Activated effector memory CD4-positive, alpha-beta T cell treated with anti-CD3 and anti-CD28 coated beads, Interleukin-2, amount 50 U/mL, for 16 hours (primary cell): Measurements from ENCODE around the gene ZNF213.
A peak's percentile ranks its signal among the peaks of the same experiment; 100 is the strongest.
"Not testable (repeated sequence)": the region's sequence is repeated elsewhere in the genome, so short reads cannot be mapped to it uniquely, and the experiment has no call there.

Experiments used
- DNase-seq: peaks from one replicate; pipeline ENCODE4 v3.0.0-alpha.2; 2020

ZNF213 gene

DNA sequence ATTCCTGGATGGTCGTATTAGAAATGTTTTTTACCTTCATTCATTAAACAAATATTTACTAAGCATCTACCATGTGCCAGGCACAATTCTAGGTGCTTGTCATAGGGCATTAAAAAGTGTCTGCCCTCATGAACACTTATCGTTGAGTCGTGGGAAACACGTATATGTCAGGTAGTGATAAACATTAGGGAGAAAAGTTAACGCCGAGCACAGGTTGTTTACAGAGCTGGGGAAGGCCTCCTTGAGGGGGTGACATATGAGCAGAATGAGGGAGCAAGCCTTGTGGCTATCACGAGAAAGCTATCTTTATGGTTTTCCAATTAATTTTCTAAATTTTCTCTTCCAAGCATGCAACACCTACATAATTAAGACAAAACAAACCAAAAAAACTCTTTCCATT, 985 bp upstream of the ZNF213 start:
- DNase-seq = no peak

DNA sequence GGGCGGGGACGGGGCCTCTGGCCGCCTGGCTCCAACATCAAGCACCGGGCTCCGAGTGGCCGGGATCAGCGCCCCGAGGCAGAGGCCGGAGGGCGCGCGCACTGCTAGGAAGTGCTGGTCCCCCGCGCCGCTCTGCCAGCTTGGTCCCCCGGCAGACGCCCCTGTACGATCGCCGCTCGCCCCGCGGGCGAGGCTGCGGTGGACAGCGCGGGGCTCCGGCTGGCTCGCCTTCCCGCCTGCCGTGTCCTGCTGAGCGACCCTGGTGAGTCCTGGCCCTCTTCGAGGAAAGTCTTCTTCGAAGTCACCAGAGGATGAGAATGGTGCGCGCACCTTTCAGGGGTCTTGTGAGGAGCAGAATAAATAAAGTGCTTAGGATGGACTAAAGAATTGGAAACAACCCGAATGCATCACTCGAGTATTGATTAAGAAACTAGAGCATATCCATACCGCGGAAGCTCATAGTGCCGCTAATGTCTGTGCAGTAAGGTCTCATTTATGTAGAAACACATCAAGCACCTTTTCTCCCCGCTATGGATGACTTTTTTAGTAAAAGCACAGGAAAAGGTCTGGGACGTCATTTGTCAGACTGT, 392 bp downstream of the ZNF213 start:
- DNase-seq = no peak

DNA sequence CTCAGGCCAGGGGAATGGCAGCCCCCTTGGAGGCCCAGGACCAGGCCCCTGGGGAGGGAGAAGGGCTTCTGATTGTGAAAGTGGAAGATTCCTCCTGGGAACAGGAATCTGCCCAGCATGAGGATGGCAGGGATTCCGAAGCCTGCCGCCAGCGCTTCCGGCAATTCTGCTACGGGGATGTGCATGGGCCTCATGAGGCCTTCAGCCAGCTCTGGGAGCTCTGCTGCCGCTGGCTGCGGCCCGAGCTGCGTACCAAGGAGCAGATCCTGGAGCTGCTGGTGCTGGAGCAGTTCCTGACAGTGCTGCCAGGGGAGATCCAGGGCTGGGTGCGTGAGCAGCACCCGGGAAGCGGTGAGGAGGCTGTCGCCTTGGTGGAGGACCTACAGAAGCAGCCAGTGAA, 2.4 kb downstream of the ZNF213 start:
- no peak for DNase-seq

DNA sequence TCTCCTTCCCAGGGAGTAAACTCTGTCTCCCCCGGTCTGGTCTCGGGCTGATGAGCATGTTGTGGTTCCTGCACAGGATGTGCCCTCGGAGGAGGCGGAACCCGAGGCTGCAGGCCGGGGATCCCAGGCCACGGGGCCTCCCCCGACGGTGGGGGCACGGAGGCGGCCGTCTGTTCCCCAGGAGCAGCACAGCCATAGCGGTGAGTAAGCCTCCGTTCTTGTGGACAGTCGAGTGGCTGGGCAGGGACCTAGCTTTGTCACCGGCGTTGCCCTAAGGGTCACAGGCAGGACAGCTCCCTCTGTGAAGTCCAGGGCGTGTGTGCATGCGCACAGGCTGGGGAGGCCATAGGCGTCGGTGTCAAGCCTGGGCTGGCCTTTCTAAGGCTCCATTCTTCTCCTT, 3.5 kb downstream of the ZNF213 start:
- no peak for DNase-seq

DNA sequence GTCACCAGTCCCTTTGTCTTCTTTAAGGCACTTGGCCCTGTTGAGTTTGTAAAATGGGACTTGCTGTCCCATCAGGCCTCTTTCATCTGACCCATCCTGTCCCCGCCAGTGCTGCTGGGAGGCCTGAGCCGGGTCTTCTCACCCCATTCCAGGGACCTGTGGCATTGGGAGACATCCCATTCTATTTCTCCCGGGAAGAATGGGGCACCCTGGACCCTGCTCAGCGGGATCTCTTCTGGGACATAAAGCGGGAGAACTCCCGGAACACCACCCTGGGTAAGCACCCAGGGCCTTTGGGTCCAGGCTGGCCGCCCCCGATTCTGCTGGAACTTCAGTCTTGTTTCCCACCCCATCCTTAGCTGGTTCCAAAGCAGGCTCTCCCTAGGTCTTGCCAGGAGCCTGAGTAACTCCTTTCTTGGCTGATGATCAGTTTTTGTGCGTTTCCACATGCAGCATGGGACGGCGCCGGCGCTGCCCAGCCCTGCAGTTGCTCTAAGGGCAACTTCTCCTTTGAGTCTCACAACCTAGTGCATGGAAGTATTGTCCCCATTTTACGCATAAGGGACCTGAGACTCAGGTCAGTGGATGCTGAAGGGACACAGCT, 4.1 kb downstream of the ZNF213 start:
- DNase-seq = no peak

DNA sequence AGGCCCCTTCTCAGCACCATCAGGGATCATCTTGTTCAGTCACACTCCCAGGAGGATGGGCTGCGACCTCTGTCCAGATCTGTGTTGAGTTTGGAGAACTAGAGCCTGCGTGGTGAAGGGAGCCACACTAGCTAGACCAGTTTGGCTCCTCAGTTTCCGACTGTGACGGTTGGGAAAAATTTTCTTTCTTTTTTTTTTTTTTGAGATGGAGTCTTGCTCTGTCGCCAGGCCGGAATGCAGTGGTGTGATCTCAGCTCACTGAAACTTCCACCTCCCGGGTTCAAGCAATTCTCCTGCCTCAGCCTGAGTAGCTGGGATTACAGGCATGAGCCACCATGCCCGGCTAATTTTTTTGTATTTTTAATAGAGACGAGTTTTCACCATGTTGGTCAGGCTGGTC, 4.7 kb downstream of the ZNF213 start:
- not testable (repeated sequence) for DNase-seq

DNA sequence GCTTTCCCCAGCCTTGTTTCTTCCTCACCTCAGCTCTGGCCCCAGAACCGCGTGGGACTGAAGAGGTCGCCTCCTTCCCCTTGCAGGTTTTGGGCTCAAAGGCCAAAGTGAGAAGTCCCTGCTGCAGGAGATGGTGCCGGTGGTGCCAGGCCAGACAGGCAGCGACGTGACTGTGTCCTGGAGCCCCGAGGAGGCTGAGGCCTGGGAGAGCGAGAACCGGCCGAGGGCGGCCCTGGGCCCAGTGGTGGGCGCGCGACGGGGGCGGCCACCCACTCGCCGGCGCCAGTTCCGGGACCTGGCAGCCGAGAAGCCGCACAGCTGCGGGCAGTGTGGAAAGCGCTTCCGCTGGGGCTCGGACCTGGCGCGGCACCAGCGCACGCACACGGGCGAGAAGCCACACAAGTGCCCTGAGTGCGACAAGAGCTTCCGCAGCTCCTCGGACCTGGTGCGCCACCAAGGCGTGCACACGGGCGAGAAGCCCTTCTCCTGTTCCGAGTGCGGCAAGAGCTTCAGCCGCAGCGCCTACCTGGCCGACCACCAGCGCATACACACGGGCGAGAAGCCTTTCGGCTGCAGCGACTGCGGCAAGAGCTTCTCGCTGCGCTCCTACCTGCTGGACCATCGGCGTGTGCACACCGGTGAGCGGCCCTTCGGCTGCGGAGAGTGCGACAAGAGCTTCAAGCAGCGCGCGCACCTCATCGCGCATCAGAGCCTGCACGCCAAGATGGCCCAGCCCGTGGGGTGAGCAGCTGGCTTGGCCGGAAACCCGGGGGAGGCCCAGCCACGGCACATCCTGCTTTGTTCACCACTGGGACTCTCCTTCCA, 6.0 kb downstream of the ZNF213 start:
- DNase-seq = no peak

DNA sequence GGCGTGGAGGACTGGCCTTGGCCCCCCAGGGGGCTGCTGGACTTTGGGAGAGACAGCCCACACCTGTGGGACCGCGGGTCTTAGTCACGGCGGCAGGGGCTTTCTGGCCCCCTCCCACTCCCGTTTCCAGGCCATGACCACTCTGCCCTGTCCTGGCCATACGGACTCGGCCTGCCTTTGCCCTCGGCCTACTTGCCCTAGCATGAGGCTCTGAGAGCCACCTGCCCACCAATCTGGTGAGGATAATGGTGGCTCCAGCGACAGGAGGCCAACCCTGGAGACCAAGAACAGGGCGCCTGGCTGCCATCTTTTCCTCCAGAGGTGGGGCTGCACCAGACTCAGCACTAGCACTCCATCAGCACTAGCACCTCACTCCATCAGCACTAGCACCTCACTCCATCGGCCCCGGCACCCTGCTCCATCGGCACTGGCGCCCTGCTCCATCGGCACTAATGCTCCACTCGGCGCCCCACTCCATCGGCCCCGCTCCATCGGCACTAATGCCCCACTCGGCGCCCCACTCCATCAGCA, 7.0 kb downstream of the ZNF213 start:
- DNase-seq = no peak

DNA sequence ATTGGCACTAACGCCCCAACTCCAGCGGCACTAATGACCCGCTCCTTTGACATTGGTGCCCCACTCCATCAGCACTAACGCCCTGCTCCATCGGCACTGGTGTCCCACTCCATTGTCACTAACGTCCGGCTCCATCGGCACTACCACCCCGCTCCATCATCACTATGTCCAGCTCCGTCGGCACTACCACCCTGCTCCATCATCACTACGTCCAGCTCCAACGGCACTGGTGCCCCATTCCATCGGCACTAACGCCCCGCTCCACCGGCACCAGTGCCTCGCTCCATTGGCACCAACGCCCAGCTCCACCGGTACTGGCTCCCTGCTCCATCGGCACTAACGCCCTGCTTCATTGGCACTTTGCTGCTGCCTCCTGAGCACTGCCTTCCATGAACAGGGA, 7.5 kb downstream of the ZNF213 start:
- no peak for DNase-seq

DNA sequence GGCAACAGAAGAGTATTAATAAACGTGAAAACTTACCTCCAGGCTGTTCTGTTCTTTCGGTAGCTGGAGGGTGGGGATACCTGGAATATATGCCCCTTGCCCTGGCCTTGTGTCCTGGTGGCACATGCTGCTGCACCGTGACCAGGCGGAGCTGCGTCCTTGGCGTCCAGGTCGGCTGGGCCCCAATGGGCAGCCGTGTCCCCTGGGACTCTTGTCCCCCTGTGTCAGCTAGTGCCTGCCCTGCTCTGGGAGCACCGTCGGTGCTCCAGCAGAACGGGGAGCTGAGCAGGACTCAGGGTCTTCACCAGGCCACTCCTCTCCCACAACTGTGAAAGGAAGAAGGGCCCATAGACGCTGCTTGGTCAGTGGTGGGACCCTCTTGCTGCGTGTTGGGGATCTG, 7.9 kb downstream of the ZNF213 start:
- DNase-seq = no peak

DNA sequence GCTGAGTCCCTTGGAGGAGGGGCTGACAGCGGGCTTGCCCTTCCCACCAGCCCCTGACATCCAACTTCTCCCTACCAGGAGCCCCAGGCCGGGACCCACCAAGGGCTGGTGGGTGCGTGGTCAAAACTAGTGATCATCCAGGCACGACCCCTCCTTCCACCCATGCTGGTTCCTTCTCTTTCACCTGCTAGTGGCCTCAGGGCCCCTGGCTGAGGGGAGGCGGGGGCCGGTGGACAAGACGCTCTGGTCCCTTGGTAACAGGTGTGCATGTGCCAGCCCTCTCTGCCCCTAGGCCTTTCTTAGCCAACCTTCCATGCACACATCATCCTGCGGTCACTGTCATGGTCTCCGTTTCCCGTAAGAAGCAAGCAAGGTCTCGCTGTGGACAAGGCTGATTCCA, 8.4 kb downstream of the ZNF213 start:
- DNase-seq = no peak

DNA sequence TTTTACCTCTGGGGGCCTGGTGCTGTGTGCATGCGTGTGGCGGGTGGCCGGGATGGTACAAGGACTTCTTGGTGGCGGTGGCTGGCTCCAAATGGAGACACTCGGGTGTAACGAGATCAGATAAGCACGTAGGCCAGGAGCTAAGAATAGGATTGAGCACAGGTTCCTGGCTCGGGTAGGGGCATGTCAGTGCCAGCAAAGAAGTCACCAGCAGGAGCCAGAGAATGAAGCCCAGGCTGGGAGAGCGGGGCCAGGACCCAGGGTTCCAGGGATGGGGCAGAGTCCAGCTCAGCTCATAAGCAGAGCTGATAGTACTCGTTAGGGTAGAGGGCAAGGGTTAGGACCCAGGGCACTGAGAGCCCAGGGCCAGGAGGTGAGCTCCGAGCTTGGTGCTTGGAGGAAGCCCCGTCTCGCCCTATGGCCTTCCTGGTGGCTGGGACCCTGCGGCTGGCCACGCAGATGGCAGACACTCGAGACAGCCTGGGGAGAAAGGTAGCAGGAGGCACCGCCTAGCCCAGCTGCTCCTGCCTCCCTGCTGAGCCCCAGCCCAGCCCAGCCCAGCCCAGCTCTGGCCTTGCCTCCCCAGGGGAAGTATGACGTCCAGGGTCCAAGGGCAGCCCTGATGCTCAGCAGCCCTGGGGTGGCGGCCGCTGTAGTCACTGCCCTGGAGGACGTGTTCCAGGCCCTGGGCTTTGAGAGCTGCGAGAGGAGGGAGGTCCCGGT, 8.9 kb downstream of the ZNF213 start:
- no peak for DNase-seq

DNA sequence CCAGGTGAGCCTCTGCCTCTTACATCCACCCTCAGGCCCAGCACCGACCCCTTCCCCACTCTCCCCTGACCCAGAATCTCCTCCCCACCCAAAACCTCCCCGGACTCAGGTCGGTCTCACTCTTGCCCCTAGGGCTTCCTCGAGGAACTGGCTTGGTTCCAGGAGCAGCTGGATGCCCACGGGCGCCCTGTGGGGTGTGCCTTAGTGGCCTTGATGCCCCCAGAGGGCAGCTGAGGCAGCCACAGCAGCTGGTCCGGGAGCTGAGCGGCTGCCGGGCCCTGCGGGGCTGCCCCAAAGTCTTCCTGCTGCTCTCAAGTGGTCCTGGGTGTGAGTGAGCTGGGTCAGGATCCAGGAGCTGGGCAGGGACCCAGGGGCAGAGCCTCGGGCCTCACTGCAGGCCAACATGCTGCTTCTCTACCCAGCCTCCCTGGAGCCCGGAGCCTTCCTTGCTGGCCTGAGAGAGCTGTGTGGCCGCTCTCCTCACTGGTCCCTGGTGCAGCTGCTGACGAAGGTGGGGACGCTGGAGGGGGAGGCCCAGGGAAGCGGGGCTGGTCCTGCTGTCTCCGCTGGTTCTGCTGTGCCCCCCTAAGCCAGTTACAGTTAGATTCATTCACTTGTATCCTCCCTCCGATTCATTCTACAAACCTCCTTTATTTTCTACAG, 9.6 kb downstream of the ZNF213 start:
- DNase-seq = no peak

DNA sequence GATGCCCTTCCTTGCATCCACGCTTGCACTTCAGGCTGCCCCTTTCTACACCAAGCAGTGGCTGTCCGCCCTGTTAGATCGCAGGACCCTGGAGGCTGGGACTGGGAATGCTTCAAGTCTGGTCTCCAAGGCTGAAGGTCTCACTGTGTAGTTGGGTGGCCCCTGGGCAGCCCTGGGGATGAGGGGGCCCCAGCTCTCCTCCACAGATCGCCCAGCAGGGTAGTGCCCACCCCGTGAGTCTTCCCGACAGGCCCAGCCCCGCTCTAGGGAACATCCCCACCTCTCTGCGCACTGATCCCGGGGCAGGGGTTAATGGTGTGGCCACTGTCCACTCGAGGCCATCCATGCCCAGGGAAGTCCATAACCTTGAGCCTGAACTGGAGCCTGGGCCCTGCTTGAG, 10.3 kb downstream of the ZNF213 start:
- no peak for DNase-seq

DNA sequence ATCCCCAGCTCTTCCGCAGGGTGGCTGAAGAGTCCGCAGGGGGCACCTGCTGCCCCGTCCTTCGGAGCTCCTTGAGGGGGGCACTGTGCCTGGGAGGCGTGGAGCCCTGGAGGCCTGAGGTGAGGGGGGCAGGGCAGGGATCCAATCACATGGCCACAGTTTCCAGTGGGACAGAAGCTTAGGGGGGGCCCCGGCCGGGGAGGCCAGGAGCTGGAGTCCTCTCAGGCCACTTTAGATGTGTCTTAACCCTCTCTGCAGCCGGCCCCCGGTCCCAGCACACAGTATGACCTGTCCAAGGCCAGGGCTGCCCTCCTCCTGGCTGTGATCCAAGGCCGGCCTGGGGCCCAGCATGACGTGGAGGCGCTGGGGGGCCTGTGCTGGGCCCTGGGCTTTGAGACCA, 10.8 kb downstream of the ZNF213 start:
- DNase-seq = no peak

DNA sequence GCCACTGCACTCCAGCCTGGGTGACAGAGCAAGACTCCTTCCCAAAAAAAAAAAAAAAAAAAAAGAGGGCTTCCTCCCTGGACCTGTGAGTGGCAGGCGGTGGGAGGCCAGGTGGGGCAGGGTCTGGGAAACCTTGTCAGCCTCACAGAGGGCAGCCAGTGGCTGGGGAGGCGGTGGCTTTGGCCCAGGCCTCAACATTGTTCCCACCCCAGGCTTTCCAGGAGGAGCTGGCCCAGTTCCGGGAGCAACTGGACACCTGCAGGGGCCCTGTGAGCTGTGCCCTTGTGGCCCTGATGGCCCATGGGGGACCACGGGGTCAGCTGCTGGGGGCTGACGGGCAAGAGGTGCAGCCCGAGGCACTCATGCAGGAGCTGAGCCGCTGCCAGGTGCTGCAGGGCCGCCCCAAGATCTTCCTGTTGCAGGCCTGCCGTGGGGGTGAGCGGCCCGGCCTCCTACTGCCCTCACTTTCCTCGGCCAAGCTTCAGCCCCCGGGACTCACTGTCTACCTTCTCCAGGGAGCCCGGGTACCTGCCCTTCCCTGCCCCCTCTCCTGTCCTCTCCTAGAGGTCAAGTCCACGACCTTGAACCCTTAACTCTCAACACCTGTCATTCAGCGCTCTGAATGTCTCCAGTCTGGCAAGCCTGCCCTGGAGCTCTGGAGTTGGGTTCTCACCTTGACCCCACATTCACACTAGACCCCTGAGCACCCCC, 12.4 kb downstream of the ZNF213 start:
- DNase-seq = no peak

DNA sequence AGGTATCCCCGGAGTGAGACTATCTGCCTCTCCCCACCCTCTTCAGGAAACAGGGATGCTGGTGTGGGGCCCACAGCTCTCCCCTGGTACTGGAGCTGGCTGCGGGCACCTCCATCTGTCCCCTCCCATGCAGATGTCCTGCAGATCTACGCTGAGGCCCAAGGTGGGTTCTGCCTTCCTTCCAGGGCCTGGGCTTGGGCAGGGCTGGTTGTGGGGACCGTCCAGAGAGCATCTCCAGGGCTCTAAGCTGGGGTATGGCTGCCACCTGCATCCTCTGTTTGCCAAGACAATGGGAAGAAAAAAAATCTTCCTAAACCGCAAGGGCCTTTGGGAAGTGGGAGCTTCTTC, 12.9 kb downstream of the ZNF213 start:
- no peak for DNase-seq

DNA sequence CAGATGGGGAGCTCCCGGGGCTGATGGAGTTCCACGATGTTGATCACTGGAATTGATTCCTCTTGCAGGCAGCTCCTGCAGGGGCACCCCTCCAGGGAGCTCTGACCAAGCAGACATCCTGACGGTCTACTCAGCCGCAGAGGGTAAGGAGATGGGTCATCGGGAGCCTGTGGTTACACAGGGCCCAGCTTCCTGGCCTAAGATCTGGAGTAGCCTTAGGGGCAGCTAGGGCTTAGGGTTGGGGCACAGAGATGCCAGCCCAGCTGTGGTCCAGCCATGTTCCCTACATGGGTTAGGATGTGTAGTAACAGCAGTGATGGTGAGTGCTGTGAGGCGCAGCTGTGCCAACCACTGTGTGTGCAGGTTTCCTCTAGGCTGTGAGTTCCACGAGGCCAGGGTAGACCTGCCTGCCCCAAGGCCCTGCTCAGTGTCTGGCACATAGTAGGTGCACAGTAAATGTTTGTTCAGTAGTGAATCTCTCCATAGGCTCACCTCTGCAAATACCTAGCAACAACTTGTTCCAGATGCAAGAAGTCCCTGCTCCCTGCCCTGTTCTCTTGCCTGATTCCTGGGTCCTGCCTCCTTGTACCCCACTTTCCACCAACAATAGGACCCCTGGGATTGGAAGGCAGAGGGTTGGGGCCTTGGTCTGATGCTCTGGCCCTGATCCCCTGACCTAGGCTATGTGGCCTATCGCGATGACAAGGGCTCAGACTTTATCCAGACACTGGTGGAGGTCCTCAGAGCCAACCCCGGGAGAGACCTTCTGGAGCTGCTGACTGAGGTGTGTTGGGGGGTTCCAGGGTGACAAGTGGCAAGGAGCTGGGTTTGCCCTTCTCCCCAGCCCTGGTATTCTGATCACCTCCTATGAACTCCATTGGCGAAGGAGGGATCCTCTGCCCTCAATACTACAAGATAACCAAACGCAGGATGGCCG, 13.7 kb downstream of the ZNF213 start:
- no peak for DNase-seq

DNA sequence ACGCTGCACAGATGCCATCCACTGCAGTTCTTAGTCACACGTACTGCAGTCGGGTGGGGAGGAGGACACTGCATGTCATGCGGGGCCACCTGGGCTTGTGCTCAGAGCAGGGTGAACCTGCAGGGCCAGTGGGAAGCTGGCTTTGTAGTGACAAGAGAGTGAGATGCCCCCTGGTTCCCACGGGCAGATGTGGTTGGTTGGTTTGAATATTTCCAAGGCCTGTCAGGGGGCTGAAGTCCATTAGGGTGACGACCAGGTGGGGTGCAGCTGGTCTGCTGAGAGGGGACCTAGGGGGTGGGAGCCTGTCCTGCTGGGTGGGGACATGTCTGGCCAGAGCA, 14.3 kb downstream of the ZNF213 start:
- DNase-seq = no peak

DNA sequence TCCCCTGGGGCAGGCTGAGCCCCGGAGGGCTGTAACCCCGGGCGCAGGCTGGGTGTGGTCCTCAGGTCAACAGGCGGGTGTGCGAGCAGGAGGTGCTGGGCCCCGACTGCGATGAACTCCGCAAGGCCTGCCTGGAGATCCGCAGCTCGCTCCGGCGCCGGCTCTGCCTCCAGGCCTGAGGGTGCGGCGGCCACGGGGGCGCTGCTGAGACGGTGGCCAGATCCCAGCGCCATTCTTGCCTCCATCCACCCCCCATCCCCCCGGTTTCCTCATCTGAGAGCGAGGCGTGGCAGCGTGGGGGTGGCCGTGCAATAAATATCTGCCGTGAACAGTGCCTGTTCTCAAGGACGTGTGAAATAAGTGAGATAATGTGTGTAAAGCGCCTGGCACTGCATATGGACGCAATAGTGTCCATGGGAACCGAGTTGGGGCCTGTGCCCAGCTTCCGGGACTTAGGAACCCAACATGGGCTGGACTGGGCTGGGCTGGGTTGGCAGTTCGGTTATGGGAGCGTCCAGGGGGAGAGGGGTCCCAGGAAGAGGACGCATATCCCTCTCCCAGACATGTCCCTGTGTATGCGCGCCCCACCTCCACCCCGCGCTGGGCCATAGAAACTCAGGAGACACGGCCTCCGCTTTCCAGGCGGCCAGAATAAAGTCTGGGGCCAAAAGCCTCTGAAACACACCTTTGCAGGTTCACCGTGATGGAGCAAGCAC, 15.0 kb downstream of the ZNF213 start:
- peak; percentile 79 for DNase-seq
